Fibroblast of skin of scalp (primary cell): ENCODE data around the gene MYO3B.
A peak's percentile ranks its signal among the peaks of the same experiment; 100 is the strongest.
"Not testable (repeated sequence)": the region's sequence is repeated elsewhere in the genome, so short reads cannot be mapped to it uniquely, and the experiment has no call there.

Experiments used
- DNase-seq: peaks from one replicate; pipeline ENCODE4 v3.0.0-alpha.2; 2013

MYO3B gene

GRCh38 chr2:170434900-170435621 is 257.1 kb downstream of the MYO3B start:
- no peak for DNase-seq

- no peak for DNase-seq
These were observed 258.4 kb downstream of the MYO3B start for GRCh38 chr2:170436077-170436943.

GRCh38 chr2:170446078-170446477 is 268.1 kb downstream of the MYO3B start:
- no peak for DNase-seq

GRCh38 chr2:170449034-170449433 is 271.1 kb downstream of the MYO3B start:
- no peak for DNase-seq

- DNase-seq: no peak
These were observed 276.8 kb downstream of the MYO3B start for GRCh38 chr2:170454471-170455372.

- DNase-seq: no peak
These were observed 277.9 kb downstream of the MYO3B start for GRCh38 chr2:170455617-170456426.

- no peak for DNase-seq
These were observed 279.0 kb downstream of the MYO3B start for GRCh38 chr2:170456914-170457313.

- DNase-seq: no peak
These were observed 279.8 kb downstream of the MYO3B start for GRCh38 chr2:170457742-170458141.

GRCh38 chr2:170461889-170462288 is 283.9 kb downstream of the MYO3B start:
- DNase-seq: no peak

GRCh38 chr2:170462433-170463205 is 284.7 kb downstream of the MYO3B start:
- no peak for DNase-seq

- DNase-seq: no peak
These were observed 285.2 kb downstream of the MYO3B start for GRCh38 chr2:170463206-170463537.

- DNase-seq: no peak
These were observed 286.3 kb downstream of the MYO3B start for GRCh38 chr2:170464268-170464667.

- DNase-seq: peak; percentile 25
These were observed 287.3 kb downstream of the MYO3B start for GRCh38 chr2:170465241-170465640.

GRCh38 chr2:170466632-170467031 is 288.7 kb downstream of the MYO3B start:
- DNase-seq: no peak

- DNase-seq: peak; percentile 56
These were observed 289.8 kb downstream of the MYO3B start for GRCh38 chr2:170467568-170468422.

- DNase-seq: no peak
These were observed 290.6 kb downstream of the MYO3B start for GRCh38 chr2:170468557-170468956.

GRCh38 chr2:170472498-170472897 is 294.6 kb downstream of the MYO3B start:
- DNase-seq: not testable (repeated sequence)

GRCh38 chr2:170475878-170476277 is 297.9 kb downstream of the MYO3B start:
- no peak for DNase-seq

- no peak for DNase-seq
These were observed 299.7 kb downstream of the MYO3B start for GRCh38 chr2:170477630-170478029.

- no peak for DNase-seq
These were observed 303.3 kb downstream of the MYO3B start for GRCh38 chr2:170481201-170481600.
